ENCODE measurements around the gene KIR3DL1.
"Not testable (repeated sequence)": the region's sequence is repeated elsewhere in the genome, so short reads cannot be mapped to it uniquely, and the experiment has no call there.

Gene KIR3DL1

DNA sequence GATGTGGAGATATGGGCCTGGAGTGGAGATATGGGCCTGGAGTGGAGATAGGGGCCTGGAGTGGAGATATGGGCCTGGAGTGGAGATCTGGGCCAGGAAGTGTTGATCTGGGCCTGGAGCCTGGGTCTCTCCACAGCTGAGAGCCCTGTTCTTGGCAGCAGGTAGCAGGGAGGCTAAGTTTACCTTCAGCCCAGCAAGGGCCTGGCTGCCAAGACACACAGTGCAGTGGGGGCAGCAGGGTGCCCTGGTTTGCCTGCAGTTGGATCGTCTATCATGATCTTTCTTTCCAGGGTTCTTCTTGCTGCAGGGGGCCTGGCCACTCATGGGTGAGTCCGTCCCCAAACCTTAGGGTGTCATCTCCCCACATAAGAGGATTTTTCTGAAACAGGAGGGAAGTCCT is 34.7 kb downstream of the KIR3DL1 start:
- DNase-seq (ENCODE audit: low read depth): no peak
- TF ChIP-seq, protein P1, sequence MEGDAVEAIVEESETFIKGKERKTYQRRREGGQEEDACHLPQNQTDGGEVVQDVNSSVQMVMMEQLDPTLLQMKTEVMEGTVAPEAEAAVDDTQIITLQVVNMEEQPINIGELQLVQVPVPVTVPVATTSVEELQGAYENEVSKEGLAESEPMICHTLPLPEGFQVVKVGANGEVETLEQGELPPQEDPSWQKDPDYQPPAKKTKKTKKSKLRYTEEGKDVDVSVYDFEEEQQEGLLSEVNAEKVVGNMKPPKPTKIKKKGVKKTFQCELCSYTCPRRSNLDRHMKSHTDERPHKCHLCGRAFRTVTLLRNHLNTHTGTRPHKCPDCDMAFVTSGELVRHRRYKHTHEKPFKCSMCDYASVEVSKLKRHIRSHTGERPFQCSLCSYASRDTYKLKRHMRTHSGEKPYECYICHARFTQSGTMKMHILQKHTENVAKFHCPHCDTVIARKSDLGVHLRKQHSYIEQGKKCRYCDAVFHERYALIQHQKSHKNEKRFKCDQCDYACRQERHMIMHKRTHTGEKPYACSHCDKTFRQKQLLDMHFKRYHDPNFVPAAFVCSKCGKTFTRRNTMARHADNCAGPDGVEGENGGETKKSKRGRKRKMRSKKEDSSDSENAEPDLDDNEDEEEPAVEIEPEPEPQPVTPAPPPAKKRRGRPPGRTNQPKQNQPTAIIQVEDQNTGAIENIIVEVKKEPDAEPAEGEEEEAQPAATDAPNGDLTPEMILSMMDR (conservative IDR thresholded peaks at IDR 0.05; ENCODE audit: low read length): no peak
- no peak overlapping the region for H3K4me3 ChIP-seq (ENCODE audit: low read length)

DNA sequence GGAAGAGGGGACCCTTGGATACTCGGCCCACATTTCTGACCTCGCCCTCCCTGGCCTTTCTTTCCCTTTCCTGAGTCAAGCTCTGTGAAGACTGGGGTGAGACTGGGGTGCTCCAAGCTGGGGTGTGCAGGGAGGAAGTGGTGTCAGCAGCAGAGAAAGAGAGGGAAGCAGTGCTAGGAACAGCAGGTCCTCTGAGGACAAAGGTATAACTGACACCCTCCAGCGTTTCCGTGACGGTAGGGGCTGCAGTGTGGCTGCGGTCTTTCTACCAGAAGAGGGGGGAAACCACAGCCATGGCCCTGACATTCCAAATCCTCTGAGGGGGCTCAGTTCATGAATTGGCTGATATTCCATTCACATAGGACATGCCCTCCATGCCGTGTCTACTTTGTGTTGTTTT is 35.1 kb downstream of the KIR3DL1 start:
- DNase-seq (ENCODE audit: low read depth): no peak
- no peak overlapping the region for H3K4me3 ChIP-seq (ENCODE audit: low read length)
- TF ChIP-seq, protein P1 (conservative IDR thresholded peaks at IDR 0.05; ENCODE audit: low read length): no peak

DNA sequence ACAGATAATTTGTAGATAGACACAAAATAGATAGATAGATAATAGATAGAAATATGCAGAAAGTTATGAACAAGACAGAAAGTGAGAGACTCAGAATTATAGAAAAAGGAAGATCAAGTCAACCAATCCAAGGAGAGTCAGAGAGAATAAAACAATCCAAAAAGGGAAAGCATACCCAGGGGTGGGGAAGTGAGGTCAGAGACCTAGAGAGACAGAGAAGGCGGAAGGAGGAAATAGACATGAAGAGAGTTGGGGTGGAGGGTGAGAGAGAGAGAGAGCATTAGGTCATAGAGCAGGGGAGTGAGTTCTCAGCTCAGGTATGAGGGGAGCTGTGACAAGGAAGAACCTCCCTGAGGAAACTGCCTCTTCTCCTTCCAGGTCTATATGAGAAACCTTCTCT is 39.0 kb downstream of the KIR3DL1 start:
- not testable (repeated sequence) for H3K4me3 ChIP-seq (ENCODE audit: low read length); DNase-seq (ENCODE audit: low read depth)

DNA sequence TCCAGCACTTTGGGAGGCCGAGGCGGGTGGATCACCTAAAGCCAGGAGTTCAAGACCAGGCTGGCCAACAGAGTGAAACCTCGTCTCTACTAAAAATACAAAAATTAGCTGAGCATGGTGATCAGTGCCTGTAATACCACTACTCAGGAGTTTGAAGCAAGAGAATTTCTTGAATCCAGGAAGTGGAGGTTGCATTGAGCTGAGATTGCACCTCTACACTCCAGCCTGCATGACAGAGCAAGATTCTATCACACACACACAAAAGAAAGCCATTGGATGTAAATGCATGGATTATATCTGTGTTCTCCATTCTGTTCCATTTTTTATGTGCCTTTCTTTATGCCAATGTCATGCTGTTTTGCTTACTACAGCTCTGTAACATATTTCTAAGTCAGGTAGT is 42.2 kb downstream of the KIR3DL1 start:
- not testable (repeated sequence) for H3K4me3 ChIP-seq (ENCODE audit: low read length)

DNA sequence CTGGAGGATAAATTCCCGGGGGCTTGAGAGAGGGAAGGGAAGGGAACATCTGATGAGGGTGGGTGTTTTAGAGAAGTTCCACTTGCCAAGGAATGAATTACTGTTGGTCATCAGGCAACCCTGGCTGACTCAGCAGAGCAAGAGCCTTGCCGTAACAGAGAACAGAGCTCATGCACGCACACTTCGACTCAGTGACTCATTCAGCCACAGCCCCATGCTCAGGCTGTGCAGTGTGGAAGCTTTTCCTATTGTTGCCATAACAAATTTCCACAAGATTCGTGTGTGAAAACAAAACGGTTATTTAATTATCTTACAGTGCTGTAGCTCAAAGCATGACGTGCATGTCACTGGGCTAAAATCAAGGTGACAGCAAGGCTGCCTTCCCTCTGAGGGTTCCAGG is 43.2 kb downstream of the KIR3DL1 start:
- DNase-seq (ENCODE audit: low read depth); H3K4me3 ChIP-seq (ENCODE audit: low read length): not testable (repeated sequence)

More for the DNA sequence above, 42.2 kb downstream of the KIR3DL1 start:
- not testable (repeated sequence) for DNase-seq (ENCODE audit: low read depth)

DNA sequence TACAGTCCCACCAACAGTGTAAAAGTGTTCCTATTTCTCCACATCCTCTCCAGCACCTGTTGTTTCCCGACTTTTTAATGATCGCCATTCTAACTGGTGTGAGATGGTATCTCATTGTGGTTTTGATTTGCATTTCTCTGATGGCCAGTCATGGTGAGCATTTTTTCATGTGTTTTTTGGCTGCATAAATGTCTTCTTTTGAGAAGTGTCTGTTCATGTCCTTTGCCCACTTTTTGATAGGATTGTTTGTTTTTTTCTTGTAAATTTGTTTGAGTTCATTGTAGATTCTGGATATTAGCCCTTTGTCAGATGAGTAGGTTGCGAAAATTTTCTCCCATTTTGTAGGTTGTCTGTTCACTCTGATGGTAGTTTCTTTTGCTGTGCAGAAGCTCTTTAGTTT is 47.2 kb downstream of the KIR3DL1 start:
- not testable (repeated sequence) for DNase-seq (ENCODE audit: low read depth); H3K4me3 ChIP-seq (ENCODE audit: low read length)

DNA sequence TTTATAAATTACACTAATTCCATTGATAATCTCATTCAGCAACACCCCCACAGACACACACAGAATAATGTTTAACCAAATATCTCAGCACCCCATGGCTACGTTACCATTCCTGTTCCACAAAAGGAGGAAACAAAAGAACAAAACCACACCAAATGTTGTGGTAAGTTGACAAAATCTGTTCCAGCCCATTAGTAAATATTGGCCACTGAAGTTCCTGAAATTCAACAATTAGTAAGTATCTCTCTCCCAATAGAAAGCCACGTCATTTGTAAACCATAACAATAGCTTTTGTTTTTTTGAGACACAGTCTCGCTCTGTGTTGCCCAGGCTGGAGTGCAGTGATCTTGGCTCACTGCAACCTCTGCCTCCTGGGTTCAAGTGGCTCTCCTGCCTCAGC is 55.4 kb downstream of the KIR3DL1 start:
- DNase-seq (ENCODE audit: low read depth): no peak
- TF ChIP-seq, protein P1 (conservative IDR thresholded peaks at IDR 0.05; ENCODE audit: low read length): no peak
- H3K4me3 ChIP-seq (ENCODE audit: low read length): no peak overlapping the region

DNA sequence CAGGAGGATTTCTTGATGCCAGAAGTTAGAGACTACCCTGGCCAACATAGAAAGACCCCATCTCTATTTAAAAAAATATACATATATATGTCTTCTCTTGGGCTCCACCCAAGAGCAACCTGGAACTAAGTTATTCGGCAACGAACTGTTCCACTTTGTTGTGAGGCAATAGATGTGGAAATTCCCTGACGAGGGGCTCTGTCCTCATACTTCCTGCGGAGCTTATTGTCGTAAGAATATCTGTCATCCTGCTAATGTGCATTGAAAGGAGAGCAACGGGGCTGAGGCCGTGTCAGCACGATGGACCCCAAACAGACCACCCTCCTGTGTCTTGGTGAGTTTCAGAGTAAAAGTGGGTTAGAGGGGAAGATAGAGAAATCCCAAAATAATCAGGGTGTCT is 57.7 kb downstream of the KIR3DL1 start, which contains the start of gene FCAR:
TSS of gene FCAR (plus strand) at position 246 of the 400 bp plus-strand sequence. CDS start at position 301, 55 bp downstream.
- TF ChIP-seq, protein P1 (conservative IDR thresholded peaks at IDR 0.05; ENCODE audit: low read length): no peak
- no peak within 1 kb of the TSS for H3K4me3 ChIP-seq (ENCODE audit: low read length)
- DNase-seq (ENCODE audit: low read depth): no peak

DNA sequence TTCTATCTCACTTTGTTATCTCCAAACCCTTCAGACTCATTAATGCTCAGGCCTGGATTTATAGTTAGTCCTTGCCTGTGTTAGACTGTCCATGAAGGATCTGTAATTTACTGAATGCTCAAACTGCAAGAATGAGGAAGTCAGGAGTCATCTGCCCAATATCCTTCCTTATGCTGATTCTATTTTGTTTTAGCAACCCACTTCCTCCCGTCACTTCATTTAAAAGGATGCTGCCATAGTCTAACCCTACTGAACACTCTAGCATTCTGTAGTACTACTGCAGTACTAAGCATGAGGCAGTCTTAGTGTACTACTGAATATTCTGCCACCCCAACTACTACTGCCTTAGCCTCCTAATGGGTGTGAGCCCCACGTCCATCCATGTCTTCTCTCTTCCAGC is 59.2 kb downstream of the KIR3DL1 start:
- TF ChIP-seq, protein P1 (conservative IDR thresholded peaks at IDR 0.05; ENCODE audit: low read length): no peak
- no peak for DNase-seq (ENCODE audit: low read depth)
- H3K4me3 ChIP-seq (ENCODE audit: low read length): no peak overlapping the region

Data from AG10803 (cell line).